Subcutaneous adipose tissue (tissue), 4 donors: ENCODE measurements around the gene RBFOX2. TPM values are rescaled to one million over a fixed set of nuclear protein-coding genes. Genes with fewer than 3 reads are reported as not detected.

Experiments
- CTCF ChIP-seq: fragments of 450-650 bp; IDR thresholded peaks from one replicate; pipeline ENCODE4 v1.5.1; 2016; ENCODE audit warnings: low read depth, mild to moderate bottlenecking, control low read depth, antibody characterized with exemption, moderate library complexity
- total RNA-seq, 4 donors: library from RNA; depleted of rRNA; stranded (reverse); fragments of >200 nt; gene quantifications; one replicate each; pipeline ENCODE4 v1.1.0, GENCODE V29; 2016

Gene RBFOX2
- total RNA-seq, 4 donors from 2014 or later = 46.7 to 64.1 (median 51.5) TPM

- no peak for TF ChIP-seq CTCF
Observed at GRCh38 chr22:35732116-35732515, 296.5 kb downstream of the RBFOX2 start.

GRCh38 chr22:35731321-35731720, 297.3 kb downstream of the RBFOX2 start:
- TF ChIP-seq CTCF = no peak

- no peak for TF ChIP-seq CTCF
Observed at GRCh38 chr22:35729309-35729698, 299.3 kb downstream of the RBFOX2 start.

GRCh38 chr22:35728639-35729308, 299.9 kb downstream of the RBFOX2 start:
- no peak for TF ChIP-seq CTCF

- no peak for TF ChIP-seq CTCF
Observed at GRCh38 chr22:35727436-35727835, 301.2 kb downstream of the RBFOX2 start.

GRCh38 chr22:35726933-35727332, 301.7 kb downstream of the RBFOX2 start:
- no peak for TF ChIP-seq CTCF

GRCh38 chr22:35726398-35726797, 302.2 kb downstream of the RBFOX2 start:
- TF ChIP-seq CTCF = no peak
